OCI-LY7 (cell line): Measurements from ENCODE around the gene CLEC4C.

ENCODE experiments used
- CTCF ChIP-seq: fragments of 200-600 bp; sonication (generic); conservative IDR thresholded peaks from 2 replicates; pipeline ENCODE4 v1.5.1; 2014; ENCODE audit warnings: mild to moderate bottlenecking, antibody characterized with exemption, low read length, moderate library complexity, mixed read lengths
- EZH2phosphoT487 ChIP-seq: fragments of 200-600 bp; sonication (generic); IDR thresholded peaks from 2 replicates; pipeline ENCODE4 v1.6.1; 2018; ENCODE audit warnings: low read depth, borderline replicate concordance, mild to moderate bottlenecking, mixed run types, antibody characterized with exemption, low read length, moderate library complexity, mixed read lengths

- TF ChIP-seq CTCF = no peak
- TF ChIP-seq EZH2phosphoT487 = no peak
Observed at GRCh38 chr12:7756993-7757392, 9.8 kb upstream of the CLEC4C start.
